GM06990 (cell line): ENCODE data around the gene ADAT3.
A peak's percentile ranks its signal among the peaks of the same experiment; 100 is the strongest.
"Not testable (repeated sequence)": the region's sequence is repeated elsewhere in the genome, so short reads cannot be mapped to it uniquely, and the experiment has no call there.

Experiments
- DNase-seq: peaks from one replicate; pipeline ENCODE4 v3.0.0-alpha.2; 2011; ENCODE audit not compliant: insufficient read length; ENCODE audit errors: extremely low read depth
- H3K27me3 ChIP-seq: replicated peaks from 2 replicates; pipeline ENCODE4 v1.6.0; 2011; ENCODE audit warnings: low read length; ENCODE audit not compliant: control insufficient read depth, insufficient read depth
- H3K36me3 ChIP-seq: 2 replicates; pipeline ENCODE4 v1.5.1; 2011; ENCODE audit warnings: low read length; ENCODE audit not compliant: control insufficient read depth, insufficient read depth
- H3K4me3 ChIP-seq: replicated peaks from 2 replicates; pipeline ENCODE4 v1.5.1; 2011; ENCODE audit warnings: low read depth, mild to moderate bottlenecking, control low read depth, low read length
- CTCF ChIP-seq: IDR thresholded peaks from 2 replicates; pipeline ENCODE4 v1.5.1; 2011; ENCODE audit warnings: low read length, control low read depth, mild to moderate bottlenecking, inconsistent platforms; ENCODE audit not compliant: insufficient read depth, poor library complexity, severe bottlenecking

Gene ADAT3

GRCh38 chr19:1875646-1876495 lies 29.3 kb upstream of the ADAT3 start:
- Histone ChIP-seq H3K4me3 (peak overlapping the region; percentile 85), H3K27me3 (no peaks in the 10 kb centered on the region), H3K36me3 (peaks cover 14% of the 10 kb centered on the region)
- TF ChIP-seq CTCF = peak; percentile 35
- DNase-seq = peak; percentile 89

GRCh38 chr19:1876496-1877279 lies 28.5 kb upstream of the ADAT3 start:
- H3K27me3 ChIP-seq, DNase-seq: not testable (repeated sequence)
- Histone ChIP-seq H3K36me3 (peaks cover 13% of the 10 kb centered on the region), H3K4me3 (peak overlapping the region; percentile 85)

GRCh38 chr19:1877280-1877660 lies 27.9 kb upstream of the ADAT3 start:
- not testable (repeated sequence) for DNase-seq, H3K4me3 ChIP-seq, H3K27me3 ChIP-seq
- peaks cover 13% of the 10 kb centered on the region for H3K36me3 ChIP-seq

GRCh38 chr19:1878583-1878982 lies 26.6 kb upstream of the ADAT3 start:
- not testable (repeated sequence) for H3K27me3 ChIP-seq, H3K4me3 ChIP-seq, DNase-seq, H3K36me3 ChIP-seq

- DNase-seq, H3K27me3 ChIP-seq, H3K36me3 ChIP-seq, H3K4me3 ChIP-seq: not testable (repeated sequence)
Observed at GRCh38 chr19:1879982-1880381, 25.2 kb upstream of the ADAT3 start.

- DNase-seq = no peak
- Histone ChIP-seq H3K36me3 (peaks cover 6% of the 10 kb centered on the region), H3K27me3 (no peaks in the 10 kb centered on the region), H3K4me3 (no peak overlapping the region)
- no peak for TF ChIP-seq CTCF
Observed at GRCh38 chr19:1880611-1881392, 24.4 kb upstream of the ADAT3 start.

GRCh38 chr19:1881393-1882088 lies 23.7 kb upstream of the ADAT3 start:
- H3K27me3 ChIP-seq, H3K4me3 ChIP-seq, DNase-seq, H3K36me3 ChIP-seq: not testable (repeated sequence)
